ENCODE results near the gene TM9SF3. TPM values are rescaled to one million over a fixed set of nuclear protein-coding genes. Genes with fewer than 3 reads are reported as not detected.

Gene TM9SF3
- total and polyA plus RNA-seq, 8 donors = 128 to 161 (median 152) TPM

DNA sequence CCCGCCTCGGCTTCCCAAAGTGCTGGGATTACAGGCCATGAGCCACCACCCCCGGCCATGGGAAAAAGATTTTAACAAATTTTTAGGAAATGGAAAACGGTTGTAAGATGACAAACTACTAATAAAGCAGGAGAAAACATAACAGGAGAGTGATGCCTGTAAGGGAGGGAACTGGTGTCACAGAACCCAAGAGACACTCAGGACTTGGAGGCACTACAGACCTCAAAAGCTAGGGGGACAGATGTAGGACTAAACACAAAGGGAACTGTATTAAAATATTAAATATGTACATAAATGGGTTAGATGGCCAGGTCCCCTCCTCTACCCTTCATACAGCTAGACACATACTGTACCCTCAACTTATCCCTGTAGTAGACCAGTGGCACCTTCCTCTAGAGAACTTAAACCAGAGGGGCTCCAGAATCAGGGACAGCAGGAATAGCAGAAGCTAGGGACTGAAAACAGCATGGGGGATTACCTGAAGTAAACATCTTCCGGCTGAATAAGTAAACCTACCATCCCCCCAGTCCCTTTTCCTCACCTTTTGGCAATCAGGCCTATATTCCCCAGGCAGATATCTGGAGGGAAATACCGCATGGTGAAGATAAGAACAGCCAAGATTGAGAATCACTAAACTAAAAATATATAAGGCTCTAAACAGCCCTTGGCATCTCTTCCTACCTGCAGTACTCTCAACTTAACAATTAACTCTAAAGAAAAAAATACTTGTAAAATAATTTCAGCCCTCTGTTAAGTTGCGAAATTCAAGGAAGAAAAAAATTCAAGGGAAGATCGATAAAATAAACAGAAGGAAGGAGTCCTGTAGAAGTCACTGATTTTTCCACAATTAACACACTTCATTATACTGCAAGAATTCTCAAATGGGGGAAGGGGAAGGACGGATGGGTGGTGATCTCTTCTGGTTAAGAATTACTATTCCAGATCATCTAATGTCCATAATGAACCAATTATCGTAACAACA, 15.5 kb downstream of the TM9SF3 start:
- DNase-seq (no peak), ATAC-seq (no peak)
- Histone ChIP-seq H3K27ac (no peak overlapping the region), H3K9me3 (no peaks in the 10 kb centered on the region), H3K4me3 (no peak overlapping the region), H3K27me3 (no peaks in the 10 kb centered on the region), H3K4me1 (peaks cover 0 to 17% of the 10 kb centered on the region in 2 donors), H3K36me3 (peaks cover 0 to 23% of the 10 kb centered on the region in 2 donors)
- intact Hi-C loops (cut with DNase I) = no loop called here
- TF ChIP-seq, protein P1, sequence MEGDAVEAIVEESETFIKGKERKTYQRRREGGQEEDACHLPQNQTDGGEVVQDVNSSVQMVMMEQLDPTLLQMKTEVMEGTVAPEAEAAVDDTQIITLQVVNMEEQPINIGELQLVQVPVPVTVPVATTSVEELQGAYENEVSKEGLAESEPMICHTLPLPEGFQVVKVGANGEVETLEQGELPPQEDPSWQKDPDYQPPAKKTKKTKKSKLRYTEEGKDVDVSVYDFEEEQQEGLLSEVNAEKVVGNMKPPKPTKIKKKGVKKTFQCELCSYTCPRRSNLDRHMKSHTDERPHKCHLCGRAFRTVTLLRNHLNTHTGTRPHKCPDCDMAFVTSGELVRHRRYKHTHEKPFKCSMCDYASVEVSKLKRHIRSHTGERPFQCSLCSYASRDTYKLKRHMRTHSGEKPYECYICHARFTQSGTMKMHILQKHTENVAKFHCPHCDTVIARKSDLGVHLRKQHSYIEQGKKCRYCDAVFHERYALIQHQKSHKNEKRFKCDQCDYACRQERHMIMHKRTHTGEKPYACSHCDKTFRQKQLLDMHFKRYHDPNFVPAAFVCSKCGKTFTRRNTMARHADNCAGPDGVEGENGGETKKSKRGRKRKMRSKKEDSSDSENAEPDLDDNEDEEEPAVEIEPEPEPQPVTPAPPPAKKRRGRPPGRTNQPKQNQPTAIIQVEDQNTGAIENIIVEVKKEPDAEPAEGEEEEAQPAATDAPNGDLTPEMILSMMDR (IDR thresholded peaks at IDR 0.05) = no peak

DNA sequence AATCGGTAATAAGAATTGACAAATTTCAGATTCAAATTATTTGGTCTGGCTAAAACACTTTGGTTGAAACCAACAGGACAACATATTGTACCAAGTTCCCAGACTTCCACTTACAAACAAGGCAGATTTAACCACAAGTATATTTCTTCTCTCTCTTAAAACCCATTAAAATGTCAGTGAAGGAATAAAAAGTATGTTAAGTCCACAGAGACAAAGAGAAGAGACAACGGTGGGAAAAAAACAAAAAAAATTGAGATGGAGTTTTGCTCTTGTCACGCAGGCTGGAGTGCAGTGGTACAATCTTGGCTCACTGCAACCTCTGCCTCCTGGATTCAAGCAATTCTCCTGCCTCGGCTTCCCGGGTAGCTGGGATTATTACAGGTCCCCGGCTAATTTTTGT, 16.3 kb downstream of the TM9SF3 start:
- H3K36me3 ChIP-seq = peaks cover 0 to 20% of the 10 kb centered on the region in 2 donors
- H3K27me3 ChIP-seq = no peaks in the 10 kb centered on the region
- no peaks in the 10 kb centered on the region for H3K9me3 ChIP-seq
- ATAC-seq (no peak), DNase-seq (no peak)
- TF ChIP-seq, protein P1 (IDR thresholded peaks at IDR 0.05) = no peak
- H3K27ac ChIP-seq = no peak overlapping the region
- no peak overlapping the region for H3K4me3 ChIP-seq
- peaks cover 0 to 17% of the 10 kb centered on the region in 2 donors for H3K4me1 ChIP-seq
- intact Hi-C loops (cut with DNase I) = no loop called here

DNA sequence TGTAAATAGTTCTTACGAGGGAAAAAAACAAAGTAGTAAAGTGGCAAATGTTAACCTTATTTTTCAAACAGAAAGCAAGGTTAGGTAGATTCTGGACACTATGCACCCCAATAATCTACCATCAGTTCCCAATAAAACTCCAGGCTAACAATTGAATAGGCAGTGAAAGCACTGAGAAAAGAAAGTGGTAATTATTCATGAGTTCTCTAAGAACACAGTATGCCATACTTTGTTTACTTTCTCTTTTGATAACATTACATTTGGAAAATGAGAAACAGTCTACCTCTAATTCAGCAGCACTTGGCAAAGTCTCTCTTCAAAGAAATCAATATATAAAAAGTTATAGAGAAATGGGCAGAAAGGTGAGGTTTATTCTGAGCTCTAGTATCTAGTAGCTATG, 18.4 kb downstream of the TM9SF3 start:
- Histone ChIP-seq H3K27ac (no peak overlapping the region), H3K9me3 (no peaks in the 10 kb centered on the region), H3K36me3 (peaks cover 0 to 27% of the 10 kb centered on the region in 2 donors), H3K27me3 (no peaks in the 10 kb centered on the region), H3K4me1 (peaks cover 0 to 17% of the 10 kb centered on the region in 2 donors), H3K4me3 (no peak overlapping the region)
- intact Hi-C loops (cut with DNase I) = no loop called here
- DNase-seq (no peak), ATAC-seq (no peak)
- TF ChIP-seq, protein P1 (IDR thresholded peaks at IDR 0.05) = no peak

DNA sequence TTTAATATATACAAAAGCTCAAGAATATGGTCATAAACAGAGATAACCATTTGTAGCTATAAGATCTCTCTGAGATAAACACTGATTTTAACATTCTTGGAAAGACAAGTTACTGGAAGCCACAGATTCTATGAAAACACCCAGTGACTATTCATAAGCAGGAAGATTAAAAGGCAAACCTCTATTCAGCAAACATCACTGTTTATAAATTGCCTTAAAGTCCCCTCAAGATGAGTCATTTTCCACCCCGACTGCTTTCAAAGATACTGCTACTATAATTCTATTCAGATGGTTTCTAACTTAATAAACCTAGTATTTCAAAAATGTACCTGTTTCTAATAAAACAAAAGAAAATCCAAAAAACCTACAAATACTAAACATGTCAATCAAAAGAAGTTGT, 21.0 kb downstream of the TM9SF3 start:
- DNase-seq (no peak), ATAC-seq (no peak)
- no peak overlapping the region for H3K27ac ChIP-seq
- H3K9me3 ChIP-seq = no peaks in the 10 kb centered on the region
- TF ChIP-seq, protein P1 (IDR thresholded peaks at IDR 0.05) = no peak
- no peaks in the 10 kb centered on the region for H3K27me3 ChIP-seq
- intact Hi-C loops (cut with DNase I) = no loop called here
- no peak overlapping the region for H3K4me3 ChIP-seq
- peaks cover 0 to 41% of the 10 kb centered on the region in 2 donors for H3K36me3 ChIP-seq
- peaks cover 0 to 8% of the 10 kb centered on the region in 2 donors for H3K4me1 ChIP-seq

Measured in left lung (tissue), 10 donors.